BE2C (cell line): Measurements from ENCODE around the gene FAM193A.

ENCODE experiments used
- DNase-seq: peaks from one replicate; pipeline ENCODE4 v3.0.0-alpha.2; 2020
- H3K27me3 ChIP-seq: fragments of 250-450 bp; sonication (Bioruptor Pico); 2 replicates; pipeline ENCODE4 v1.5.1; 2020; ENCODE audit warnings: mild to moderate bottlenecking
- H3K36me3 ChIP-seq: fragments of 250-450 bp; sonication (Bioruptor Pico); 2 replicates; pipeline ENCODE4 v1.5.1; 2020; ENCODE audit warnings: mild to moderate bottlenecking
- H3K4me1 ChIP-seq: fragments of 250-450 bp; sonication (Bioruptor Pico); 2 replicates; pipeline ENCODE4 v1.5.1; 2020
- H3K4me3 ChIP-seq: 2 replicates; pipeline ENCODE4 v1.5.1; 2011; ENCODE audit warnings: low read depth, low read length
- H3K9me3 ChIP-seq: fragments of 250-450 bp; sonication (Bioruptor Pico); 2 replicates; pipeline ENCODE4 v1.5.1; 2020
- CTCF ChIP-seq: IDR thresholded peaks from 2 replicates; pipeline ENCODE4 v1.5.1; 2012; ENCODE audit warnings: mild to moderate bottlenecking, low read depth, low read length

FAM193A gene

DNA sequence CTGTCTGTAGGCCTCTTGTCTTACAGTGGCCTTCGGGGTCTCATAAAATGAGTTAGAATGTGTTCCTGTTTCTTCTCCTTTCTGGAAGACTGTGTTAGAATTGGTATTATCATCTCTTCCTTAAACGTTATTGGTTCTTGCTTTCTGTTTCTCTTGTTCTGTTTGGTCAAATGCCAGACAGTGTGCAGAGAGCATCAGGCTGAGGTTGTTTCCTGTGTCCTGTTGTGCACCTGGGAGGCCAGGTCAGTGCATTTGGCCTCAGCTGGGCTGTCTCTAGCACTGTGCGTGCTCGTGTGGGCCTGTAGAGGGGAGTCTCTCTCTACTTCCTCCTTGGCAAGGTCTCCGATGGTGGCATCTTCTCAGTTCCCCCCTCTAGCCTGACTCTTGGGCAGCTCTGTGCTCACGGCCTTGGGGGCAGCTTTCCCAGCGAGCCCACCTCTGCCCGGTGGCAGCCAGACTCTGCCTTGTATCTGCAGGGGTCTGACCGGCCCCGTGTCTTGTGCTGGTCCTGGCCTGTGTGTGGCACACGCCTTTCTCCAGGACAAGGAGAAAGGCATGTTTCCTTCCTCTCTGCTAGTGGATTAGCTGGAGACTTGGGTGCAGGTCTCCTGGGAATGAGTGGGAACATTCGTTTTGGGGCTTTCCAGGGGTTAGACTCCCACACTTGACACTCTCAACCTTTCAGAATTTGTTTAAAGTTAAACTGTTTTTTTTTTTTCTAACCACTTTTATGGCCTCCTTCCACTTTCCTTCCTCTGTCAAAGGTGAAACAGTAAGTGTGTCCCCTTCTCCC, 62.3 kb downstream of the FAM193A start:
- H3K9me3 ChIP-seq: no peaks in the 10 kb centered on the region
- H3K4me1 ChIP-seq: peaks cover 44% of the 10 kb centered on the region
- TF ChIP-seq CTCF: peak; percentile 43
- peaks cover 29% of the 10 kb centered on the region for H3K36me3 ChIP-seq
- H3K4me3 ChIP-seq: no peak overlapping the region
- DNase-seq: peak; percentile 23
- H3K27me3 ChIP-seq: no peaks in the 10 kb centered on the region

GRCh38 chr4:2599304-2599654, 62.8 kb downstream of the FAM193A start:
- Histone ChIP-seq H3K4me3 (no peak overlapping the region), H3K27me3 (no peaks in the 10 kb centered on the region), H3K4me1 (peaks cover 40% of the 10 kb centered on the region), H3K36me3 (peaks cover 29% of the 10 kb centered on the region), H3K9me3 (no peaks in the 10 kb centered on the region)
- no peak for TF ChIP-seq CTCF
- DNase-seq: no peak

DNA sequence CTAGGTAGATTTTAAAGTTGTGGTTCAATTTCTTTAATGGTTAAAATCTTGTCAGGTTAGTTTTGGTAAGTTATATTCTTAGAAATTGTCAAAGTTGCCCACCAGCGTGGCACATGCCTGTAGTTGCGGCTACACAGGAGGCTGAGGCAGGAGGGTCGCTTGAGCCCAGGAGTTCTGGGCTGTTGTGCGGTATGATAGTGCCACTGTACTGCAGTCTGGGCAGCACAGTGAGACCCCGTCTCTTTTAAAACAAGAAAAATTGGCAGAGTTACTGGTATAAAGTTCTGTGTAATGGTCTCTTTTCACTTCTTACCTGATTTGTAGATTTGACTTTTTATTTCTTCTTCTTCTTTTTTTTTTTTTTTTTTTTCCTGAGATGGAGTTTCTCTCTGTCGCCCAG, 64.4 kb downstream of the FAM193A start:
- no peak overlapping the region for H3K4me3 ChIP-seq
- H3K36me3 ChIP-seq: peaks cover 29% of the 10 kb centered on the region
- no peak for TF ChIP-seq CTCF
- H3K9me3 ChIP-seq: no peaks in the 10 kb centered on the region
- no peak for DNase-seq
- H3K4me1 ChIP-seq: peaks cover 36% of the 10 kb centered on the region
- H3K27me3 ChIP-seq: no peaks in the 10 kb centered on the region

- TF ChIP-seq CTCF: no peak
- no peaks in the 10 kb centered on the region for H3K27me3 ChIP-seq
- H3K36me3 ChIP-seq: peaks cover 8% of the 10 kb centered on the region
- no peak overlapping the region for H3K4me3 ChIP-seq
- no peaks in the 10 kb centered on the region for H3K9me3 ChIP-seq
- no peaks in the 10 kb centered on the region for H3K4me1 ChIP-seq
- DNase-seq: no peak
Measured at GRCh38 chr4:2604614-2605013, 68.2 kb downstream of the FAM193A start.

DNA sequence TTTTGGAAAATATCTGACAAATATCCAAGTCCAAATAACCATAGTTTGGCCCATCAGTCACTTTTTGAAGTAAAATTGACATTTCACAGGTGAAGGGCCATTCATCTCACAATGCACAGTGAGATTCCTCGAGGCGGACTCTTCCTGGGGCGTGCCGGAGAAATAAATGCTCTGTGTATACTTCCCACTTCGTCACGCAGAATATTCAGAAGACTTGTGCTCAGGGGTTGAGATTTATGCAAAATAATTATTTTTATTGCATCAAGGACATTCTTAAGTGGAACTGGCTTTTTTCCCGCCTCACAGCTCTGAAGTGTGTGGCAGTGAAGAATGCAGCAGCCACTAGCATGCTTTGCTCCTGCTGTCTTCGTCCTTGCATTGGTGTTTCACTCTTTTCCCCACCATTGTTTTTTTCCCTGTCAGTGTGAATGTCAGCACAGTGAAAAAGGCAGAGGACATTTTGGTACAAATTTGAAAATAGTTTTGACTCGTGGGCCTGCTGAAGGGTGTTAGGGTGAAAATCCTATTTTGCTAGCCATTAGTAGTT, 70.6 kb downstream of the FAM193A start:
- TF ChIP-seq CTCF: no peak
- H3K4me3 ChIP-seq: no peak overlapping the region

GRCh38 chr4:2607822-2608221, 71.4 kb downstream of the FAM193A start:
- no peak overlapping the region for H3K4me3 ChIP-seq
- TF ChIP-seq CTCF: no peak
- H3K36me3 ChIP-seq: no peaks in the 10 kb centered on the region; the same call in none of the 2 replicates
- H3K9me3 ChIP-seq: no peaks in the 10 kb centered on the region
- H3K27me3 ChIP-seq: no peaks in the 10 kb centered on the region
- H3K4me1 ChIP-seq: no peaks in the 10 kb centered on the region
- no peak for DNase-seq

More for the DNA sequence above, 70.6 kb downstream of the FAM193A start:
- H3K9me3 ChIP-seq: no peaks in the 10 kb centered on the region
- H3K36me3 ChIP-seq: no peaks in the 10 kb centered on the region; the same call in none of the 2 replicates
- H3K27me3 ChIP-seq: no peaks in the 10 kb centered on the region
- no peak for DNase-seq
- no peaks in the 10 kb centered on the region for H3K4me1 ChIP-seq
